Stimulated activated CD8-positive, alpha-beta memory T cell treated with anti-CD3 and anti-CD28 coated beads, Interleukin-12 subunit alpha, Interleukin-12 subunit beta, amount 100 ng/mL, for 4 hours (primary cell): ENCODE measurements around the gene SEC22A.

Source experiments
- DNase-seq: peaks from one replicate; pipeline ENCODE4 v3.0.0-alpha.2; 2020; ENCODE audit warnings: low read depth

Gene SEC22A

GRCh38 chr3:123305192-123305591, 103.4 kb downstream of the SEC22A start:
- no peak for DNase-seq

- no peak for DNase-seq
These were observed 105.3 kb downstream of the SEC22A start for GRCh38 chr3:123307064-123307463.

- DNase-seq = no peak
These were observed 108.4 kb downstream of the SEC22A start for GRCh38 chr3:123310186-123310585.

GRCh38 chr3:123310741-123311140, 109.0 kb downstream of the SEC22A start:
- no peak for DNase-seq

- DNase-seq = no peak
These were observed 109.5 kb downstream of the SEC22A start for GRCh38 chr3:123311201-123311600.

- DNase-seq = no peak
These were observed 110.9 kb downstream of the SEC22A start for GRCh38 chr3:123312331-123313265.

GRCh38 chr3:123313889-123314288, 112.1 kb downstream of the SEC22A start:
- DNase-seq = no peak

- no peak for DNase-seq
These were observed 112.9 kb downstream of the SEC22A start for GRCh38 chr3:123314359-123315270.

GRCh38 chr3:123315271-123315595, 113.5 kb downstream of the SEC22A start:
- no peak for DNase-seq

- no peak for DNase-seq
These were observed 116.0 kb downstream of the SEC22A start for GRCh38 chr3:123317716-123318115.

GRCh38 chr3:123318374-123318773, 116.6 kb downstream of the SEC22A start:
- DNase-seq = no peak

GRCh38 chr3:123319760-123320159, 118.0 kb downstream of the SEC22A start:
- no peak for DNase-seq

GRCh38 chr3:123320221-123320620, 118.5 kb downstream of the SEC22A start:
- no peak for DNase-seq

GRCh38 chr3:123321806-123322205, 120.1 kb downstream of the SEC22A start:
- no peak for DNase-seq

GRCh38 chr3:123322866-123323265, 121.1 kb downstream of the SEC22A start:
- DNase-seq = no peak
